Sigmoid colon (tissue), 4 donors: ENCODE measurements around the gene CYB561.

ENCODE experiments used
- EP300 ChIP-seq, 4 donors: sonication (generic); formaldehyde crosslinking; IDR thresholded peaks; one replicate each; pipeline ENCODE4 v1.6.1; 2017; ENCODE audit warnings: antibody characterized with exemption in 4 of 4
- POLR2A ChIP-seq, 2 donors: fragments of 450-650 bp; IDR thresholded peaks; one replicate each; pipeline ENCODE4 v1.6.1; 2016; ENCODE audit warnings: antibody characterized with exemption in 2 of 2, mild to moderate bottlenecking in 2 of 2, moderate library complexity in 2 of 2
- POLR2AphosphoS5 ChIP-seq, 4 donors: sonication (generic); formaldehyde crosslinking; IDR thresholded peaks; one replicate each; pipeline ENCODE4 v1.6.1; 2017; ENCODE audit warnings: antibody characterized with exemption in 4 of 4
- TF ChIP-seq, protein P1 (sequence below), 4 experiments: fragments of 450-650 bp in 3 of 4; fragments of 200-600 bp in 1 of 4; IDR thresholded peaks; one replicate each; pipeline ENCODE4 v1.5.1; 2016 to 2019; ENCODE audit warnings: antibody characterized with exemption in 4 of 4, mild to moderate bottlenecking in 3 of 4, moderate library complexity in 2 of 4

DNA sequence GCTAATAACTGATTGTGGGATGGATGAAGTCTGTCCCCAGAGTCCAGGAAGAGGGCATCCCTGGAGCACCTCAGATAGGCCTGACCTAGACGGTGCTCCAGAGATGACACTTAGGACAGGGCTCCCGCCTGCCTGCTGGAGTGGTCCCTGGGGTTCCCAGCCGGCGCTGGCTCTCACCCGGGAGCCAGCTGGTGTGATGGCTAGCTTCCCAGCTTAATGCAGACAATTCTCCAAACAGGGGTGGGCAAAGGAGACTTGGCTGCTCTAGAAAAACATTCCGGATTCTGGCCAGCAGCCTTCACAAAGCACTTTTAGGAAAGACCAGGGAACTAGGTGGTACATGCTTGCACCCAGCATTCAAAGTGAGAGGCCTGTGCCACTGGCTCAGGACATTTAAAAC is 49.4 kb upstream of the CYB561 start:
- no peak for TF ChIP-seq POLR2A (IDR thresholded peaks at IDR 0.05)
- TF ChIP-seq POLR2AphosphoS5 (IDR thresholded peaks at IDR 0.05): no peak
- TF ChIP-seq, protein P1, sequence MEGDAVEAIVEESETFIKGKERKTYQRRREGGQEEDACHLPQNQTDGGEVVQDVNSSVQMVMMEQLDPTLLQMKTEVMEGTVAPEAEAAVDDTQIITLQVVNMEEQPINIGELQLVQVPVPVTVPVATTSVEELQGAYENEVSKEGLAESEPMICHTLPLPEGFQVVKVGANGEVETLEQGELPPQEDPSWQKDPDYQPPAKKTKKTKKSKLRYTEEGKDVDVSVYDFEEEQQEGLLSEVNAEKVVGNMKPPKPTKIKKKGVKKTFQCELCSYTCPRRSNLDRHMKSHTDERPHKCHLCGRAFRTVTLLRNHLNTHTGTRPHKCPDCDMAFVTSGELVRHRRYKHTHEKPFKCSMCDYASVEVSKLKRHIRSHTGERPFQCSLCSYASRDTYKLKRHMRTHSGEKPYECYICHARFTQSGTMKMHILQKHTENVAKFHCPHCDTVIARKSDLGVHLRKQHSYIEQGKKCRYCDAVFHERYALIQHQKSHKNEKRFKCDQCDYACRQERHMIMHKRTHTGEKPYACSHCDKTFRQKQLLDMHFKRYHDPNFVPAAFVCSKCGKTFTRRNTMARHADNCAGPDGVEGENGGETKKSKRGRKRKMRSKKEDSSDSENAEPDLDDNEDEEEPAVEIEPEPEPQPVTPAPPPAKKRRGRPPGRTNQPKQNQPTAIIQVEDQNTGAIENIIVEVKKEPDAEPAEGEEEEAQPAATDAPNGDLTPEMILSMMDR (IDR thresholded peaks at IDR 0.05): no peak
- TF ChIP-seq EP300 (IDR thresholded peaks at IDR 0.05): no peak
